Measurements from ENCODE around the gene PGS1. TPM values are rescaled to one million over a fixed set of nuclear protein-coding genes. Genes with fewer than 3 reads are reported as not detected.

Gene PGS1
- total and polyA plus RNA-seq, 8 donors: 42.9 to 83.6 (median 58.7) TPM

DNA sequence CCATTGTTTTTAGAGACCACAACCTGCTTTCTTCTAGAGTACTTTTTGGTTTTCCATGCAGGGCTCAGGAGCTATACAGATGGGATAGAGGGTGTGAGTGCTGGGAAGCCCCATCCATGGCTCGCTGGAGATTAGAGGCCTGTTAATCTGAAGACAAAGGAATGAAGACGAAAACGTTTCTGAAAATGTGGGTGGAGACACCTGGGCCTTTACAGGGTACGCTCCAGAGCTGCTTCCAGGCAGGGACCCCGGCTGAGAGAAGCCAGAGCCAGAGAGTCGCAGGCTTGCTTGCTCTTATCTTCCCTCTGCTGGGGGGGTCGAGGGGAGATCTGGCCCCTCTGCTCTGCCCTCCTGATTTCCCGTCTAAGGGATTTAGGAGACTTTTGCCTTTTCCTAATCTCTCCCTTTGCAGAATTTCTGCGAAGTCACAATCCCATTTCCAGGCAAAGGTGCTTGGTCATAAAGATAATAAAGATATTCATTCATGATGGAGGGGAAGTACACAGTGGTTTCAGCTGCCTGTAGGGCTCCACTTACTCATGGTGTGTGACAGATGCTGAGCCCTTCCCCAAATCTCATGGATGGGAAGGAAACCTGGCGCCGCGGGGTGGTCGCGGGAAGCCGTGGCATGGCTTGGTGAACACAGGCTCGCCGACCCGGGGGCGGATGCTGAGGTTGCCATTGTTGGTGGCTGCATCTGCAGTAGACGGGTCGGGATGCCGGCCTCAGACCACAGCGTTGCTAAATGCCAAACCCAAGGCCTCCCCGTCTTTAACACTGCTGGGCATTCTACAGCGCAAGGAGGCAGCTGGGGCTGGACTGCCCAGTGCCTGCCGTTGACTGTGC, 13.8 kb upstream of the PGS1 start:
- no peaks in the 10 kb centered on the region for H3K36me3 ChIP-seq
- no peaks in the 10 kb centered on the region for H3K27me3 ChIP-seq
- no peak for ATAC-seq
- peak overlapping the region in 1 of 2 donors; percentile 48 for H3K27ac ChIP-seq
- intact Hi-C loops (cut with DNase I): loop anchor here in 1 of 2 donors (5.0 kb wide), 1 partner anchor 58 kb away; no protein-coding TSS in a partner anchor
- TF ChIP-seq CTCF (IDR thresholded peaks at IDR 0.05): no peak
- no peaks in the 10 kb centered on the region for H3K9me3 ChIP-seq
- peaks cover 22 to 40% of the 10 kb centered on the region in 2 donors for H3K4me1 ChIP-seq
- DNase-seq: no peak
- H3K4me3 ChIP-seq: no peak overlapping the region

- intact Hi-C loops (cut with DNase I): no loop called here
- Histone ChIP-seq H3K4me3 (no peak overlapping the region), H3K27me3 (no peaks in the 10 kb centered on the region), H3K9me3 (no peaks in the 10 kb centered on the region), H3K27ac (peak overlapping the region; percentile 48 to 70), H3K4me1 (peaks cover 19 to 37% of the 10 kb centered on the region in 2 donors), H3K36me3 (no peaks in the 10 kb centered on the region)
- no peak for TF ChIP-seq CTCF (IDR thresholded peaks at IDR 0.05)
- DNase-seq (peak in 3 of 4 donors; percentile 54 to 74 (median 62)), ATAC-seq (peak; percentile 62)
Measured at GRCh38 chr17:78365561-78366108, 12.8 kb upstream of the PGS1 start.

- ATAC-seq (peak; percentile 53), DNase-seq (peak in 3 of 4 donors; percentile 71 to 88 (median 81))
Measured at GRCh38 chr17:78366109-78366848, 12.2 kb upstream of the PGS1 start.

DNA sequence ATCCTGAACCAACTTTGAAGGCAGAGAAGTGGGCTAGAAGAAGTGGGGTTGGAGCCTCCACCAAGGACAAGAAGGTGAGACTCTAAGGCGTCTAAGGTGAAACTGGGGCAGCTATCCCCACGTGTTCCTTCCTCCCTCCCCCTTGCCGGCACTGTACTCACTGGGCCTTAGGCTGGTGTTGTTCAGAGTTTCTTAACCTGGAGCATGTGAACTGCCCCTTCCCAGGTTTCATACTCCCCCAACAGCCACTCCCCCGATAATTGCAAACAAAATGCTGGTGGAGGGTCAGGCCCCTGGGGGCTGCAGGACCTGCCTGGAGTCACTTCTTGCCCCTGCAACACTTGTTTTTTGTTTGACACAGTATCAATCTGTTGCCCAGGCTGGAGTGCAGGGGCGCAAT, 11.3 kb upstream of the PGS1 start:
- no peaks in the 10 kb centered on the region for H3K27me3 ChIP-seq
- H3K4me3 ChIP-seq: no peak overlapping the region
- no peak for TF ChIP-seq CTCF (IDR thresholded peaks at IDR 0.05)
- H3K27ac ChIP-seq: no peak overlapping the region
- no peak for ATAC-seq
- H3K9me3 ChIP-seq: no peaks in the 10 kb centered on the region
- H3K4me1 ChIP-seq: peaks cover 18 to 27% of the 10 kb centered on the region in 2 donors
- intact Hi-C loops (cut with DNase I): no loop called here
- H3K36me3 ChIP-seq: no peaks in the 10 kb centered on the region
- DNase-seq: no peak

More at GRCh38 chr17:78366109-78366848, 12.2 kb upstream of the PGS1 start:
- no peak overlapping the region for H3K4me3 ChIP-seq
- H3K4me1 ChIP-seq: peaks cover 18 to 30% of the 10 kb centered on the region in 2 donors
- no peaks in the 10 kb centered on the region for H3K36me3 ChIP-seq
- H3K27ac ChIP-seq: peak overlapping the region; percentile 48 to 70
- no peaks in the 10 kb centered on the region for H3K9me3 ChIP-seq
- intact Hi-C loops (cut with DNase I): no loop called here
- no peak for TF ChIP-seq CTCF (IDR thresholded peaks at IDR 0.05)
- no peaks in the 10 kb centered on the region for H3K27me3 ChIP-seq

Data from left lung (tissue), 10 donors.